LHCN-M2 (cell line): ENCODE measurements around the gene TREM2. TPM values are rescaled to one million over a fixed set of nuclear protein-coding genes. Genes with fewer than 3 reads are reported as not detected.
A peak's percentile ranks its signal among the peaks of the same experiment; 100 is the strongest.
"Not testable (repeated sequence)": the region's sequence is repeated elsewhere in the genome, so short reads cannot be mapped to it uniquely, and the experiment has no call there.

ENCODE experiments used
- DNase-seq: peaks from one replicate; pipeline ENCODE4 v3.0.0-alpha.2; 2012; ENCODE audit warnings: low read depth
- polyA plus RNA-seq: library from polyadenylated mRNA; unstranded; fragments of >200 nt; gene quantifications from one replicate; pipeline ENCODE4 v1.2.1, GENCODE V29; 2012; ENCODE audit warnings: missing spikeins
- total RNA-seq: library from RNA; depleted of rRNA; stranded (reverse); fragments of >200 nt; gene quantifications from 2 replicates; pipeline ENCODE4 v1.2.3, GENCODE V29; 2014; rRNA removed

The TREM2 gene
- total RNA-seq, result not detected in 2 replicates
- polyA plus RNA-seq, result 0.10 TPM

- no peak for DNase-seq
Observed at GRCh38 chr6:41162687-41163418, at the start of gene TREM2. TSS of gene TREM2 (minus strand) at chr6:41163116. CDS start at chr6:41163082, 34 bp downstream.

DNA sequence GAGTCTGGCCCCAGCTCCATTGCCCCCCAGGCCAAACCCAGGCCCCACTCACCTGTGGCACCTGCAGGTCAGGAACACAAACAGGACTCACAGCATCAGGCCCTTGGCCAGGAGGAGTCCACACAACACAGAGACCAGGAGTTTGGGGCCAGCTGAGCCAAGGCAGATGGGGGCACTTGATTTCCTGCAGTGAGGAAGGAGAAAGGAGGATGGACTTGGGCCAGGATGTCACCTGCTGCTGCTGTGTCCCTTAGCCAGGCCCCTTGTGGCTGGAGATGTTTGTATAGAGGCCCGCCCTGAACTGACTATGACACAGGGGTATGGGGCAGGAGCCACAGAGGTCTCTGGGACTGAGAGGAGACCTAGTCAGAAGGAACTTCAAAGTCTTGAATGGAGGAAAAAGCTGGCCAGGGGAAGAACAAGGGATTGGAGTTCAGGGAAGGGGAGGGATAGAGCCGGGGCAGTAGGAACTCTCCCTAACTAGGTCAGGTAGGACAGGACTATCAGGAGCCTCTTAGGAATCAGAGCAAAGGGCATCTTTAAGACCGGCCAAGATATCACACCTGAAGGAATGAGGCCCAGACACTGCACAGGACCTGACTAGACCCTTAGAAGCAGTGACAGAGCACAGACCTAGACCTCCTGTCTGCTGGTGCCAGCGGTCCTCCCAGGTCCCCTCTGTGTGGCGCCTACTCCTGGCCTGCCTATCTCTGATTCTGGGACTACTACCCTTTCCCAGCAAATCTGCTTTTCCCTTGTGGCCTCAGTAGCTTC, 46.8 kb upstream of the TREM2 start:
- DNase-seq, result no peak

DNA sequence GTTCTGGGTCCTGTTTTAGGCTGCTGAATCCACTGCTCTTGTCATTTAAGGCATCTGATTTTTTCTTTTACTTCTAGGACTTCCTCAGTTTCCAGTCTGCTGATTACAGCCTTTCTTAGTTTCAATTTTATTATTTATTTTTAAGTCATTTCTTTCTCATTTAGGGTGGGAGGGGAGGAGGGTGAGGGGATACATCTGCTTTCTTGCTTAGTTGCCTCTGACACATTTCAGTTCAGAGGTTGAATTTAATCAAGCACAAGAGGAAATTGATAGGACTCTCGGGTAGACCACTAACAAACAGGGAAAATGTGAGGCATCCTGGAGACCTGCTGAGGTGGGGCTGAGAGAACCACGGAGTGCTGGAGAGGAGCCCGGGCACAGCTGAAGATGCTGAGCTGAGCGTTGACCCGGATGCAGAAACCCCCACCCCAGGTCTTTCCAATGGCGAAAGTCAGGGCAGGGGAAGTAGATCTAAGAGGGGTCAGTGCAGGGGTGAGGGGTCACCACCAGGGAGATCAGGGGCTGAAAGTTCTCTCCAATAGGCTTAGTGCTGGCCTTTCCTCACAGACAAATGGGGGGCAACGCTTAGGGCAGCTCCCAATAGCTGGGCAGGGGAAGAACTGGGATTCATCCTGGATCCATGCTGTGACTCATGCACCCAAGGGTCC, 45.7 kb upstream of the TREM2 start:
- no peak for DNase-seq

DNA sequence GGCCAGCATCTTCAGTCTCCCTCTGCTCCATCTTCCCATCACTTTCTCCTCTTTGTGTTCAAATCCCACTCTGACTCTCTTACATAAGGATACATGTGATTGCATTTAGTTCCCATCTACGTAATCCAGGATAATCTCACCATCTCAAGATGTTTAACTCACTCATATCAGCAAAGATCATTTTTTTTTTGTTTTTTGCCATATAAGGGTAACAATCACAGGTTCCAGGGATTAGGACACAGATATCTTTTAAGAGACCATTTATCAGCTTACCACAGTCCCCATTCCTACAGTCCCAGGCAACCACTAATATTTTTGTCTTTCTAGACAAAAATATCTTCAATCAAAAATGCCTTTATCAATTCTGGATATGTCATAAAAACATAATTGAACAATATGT, 41.2 kb upstream of the TREM2 start:
- DNase-seq, result no peak

- no peak for DNase-seq
Observed at GRCh38 chr6:41201764-41202173, 38.9 kb upstream of the TREM2 start.

DNA sequence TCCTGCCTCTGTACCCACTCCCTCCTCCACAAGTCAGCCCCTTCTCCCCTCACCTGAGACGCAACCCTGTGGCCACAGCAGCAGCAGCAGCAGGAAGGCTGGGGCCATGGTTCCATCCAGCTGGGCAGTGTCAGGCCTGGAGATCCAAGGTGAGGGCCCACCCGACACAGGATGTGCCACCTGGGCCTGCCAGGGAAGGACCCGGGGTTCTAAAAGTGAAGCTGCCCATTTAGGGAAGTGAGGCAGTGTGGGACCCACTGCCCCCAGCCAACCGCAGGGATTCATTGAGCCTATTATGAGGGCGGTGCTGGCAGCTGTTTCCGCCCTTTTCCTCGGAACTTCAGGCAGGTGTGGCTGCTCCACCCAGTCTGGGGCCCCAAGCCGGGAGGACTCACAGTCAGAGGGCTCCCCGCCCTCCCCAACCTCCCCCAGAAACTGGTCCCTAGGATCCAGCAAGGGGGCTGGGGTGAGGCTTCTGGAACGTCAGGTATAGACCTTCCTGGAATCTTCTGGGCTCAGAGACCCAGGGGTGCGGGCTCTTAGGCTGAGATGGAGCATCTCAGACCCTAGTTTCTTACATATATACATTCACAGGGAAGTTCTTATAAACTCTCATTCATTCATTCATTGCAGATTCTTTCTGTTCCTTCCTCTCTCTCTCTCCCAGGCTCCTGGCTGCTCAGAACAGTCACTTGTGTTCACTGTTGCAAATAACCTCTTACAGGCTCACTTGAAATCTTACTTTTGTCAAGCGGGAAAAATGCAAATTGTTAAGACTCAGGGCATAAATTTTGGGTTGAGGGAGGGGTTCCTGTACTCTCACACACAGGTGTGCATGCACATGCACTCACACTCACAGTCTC, 38.2 kb upstream of the TREM2 start, which contains the start of gene TREML2:
Gene TREML2 (minus strand): TSS at position 249 of the 863 bp plus-strand sequence. CDS start 141 bp downstream, at position 108.
- DNase-seq, result no peak

- DNase-seq, result no peak
Observed at GRCh38 chr6:41200296-41200900, 37.5 kb upstream of the TREM2 start.

DNA sequence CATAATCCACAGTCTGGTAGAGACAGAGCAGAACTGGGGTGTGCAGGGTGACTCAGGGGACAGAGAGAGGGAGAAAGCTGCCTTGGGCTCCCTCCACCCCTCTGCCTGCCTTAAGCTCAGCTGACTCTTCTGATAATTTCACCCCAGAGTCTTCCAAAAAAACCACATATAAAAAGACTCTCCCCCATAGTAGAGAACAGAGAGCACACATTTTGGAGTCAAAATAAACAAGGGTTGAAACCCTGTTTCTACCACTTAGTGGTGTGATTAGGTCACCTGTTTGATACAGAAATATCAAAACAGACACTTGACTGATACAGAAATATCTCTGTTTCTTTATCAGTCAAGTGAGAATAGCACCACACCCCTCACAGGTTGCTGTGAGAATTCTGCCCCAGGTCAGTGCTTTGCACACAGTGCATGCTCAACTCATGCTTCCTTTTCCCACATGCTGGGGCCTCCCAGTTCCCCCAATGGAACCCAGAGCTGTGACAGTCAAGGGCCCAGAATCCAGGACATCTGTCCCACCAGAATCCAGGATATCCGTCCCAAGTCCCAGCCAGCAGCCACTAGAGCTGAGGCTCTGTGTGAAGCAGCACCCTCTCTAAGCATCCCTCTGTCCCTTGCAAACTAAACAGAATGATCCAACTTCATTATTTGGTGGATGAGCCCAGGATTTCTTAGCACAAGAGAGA, 36.8 kb upstream of the TREM2 start:
- DNase-seq, result no peak

GRCh38 chr6:41197234-41197633, 34.3 kb upstream of the TREM2 start:
- DNase-seq, result no peak

- DNase-seq, result no peak
Observed at GRCh38 chr6:41194386-41194785, 31.5 kb upstream of the TREM2 start.

DNA sequence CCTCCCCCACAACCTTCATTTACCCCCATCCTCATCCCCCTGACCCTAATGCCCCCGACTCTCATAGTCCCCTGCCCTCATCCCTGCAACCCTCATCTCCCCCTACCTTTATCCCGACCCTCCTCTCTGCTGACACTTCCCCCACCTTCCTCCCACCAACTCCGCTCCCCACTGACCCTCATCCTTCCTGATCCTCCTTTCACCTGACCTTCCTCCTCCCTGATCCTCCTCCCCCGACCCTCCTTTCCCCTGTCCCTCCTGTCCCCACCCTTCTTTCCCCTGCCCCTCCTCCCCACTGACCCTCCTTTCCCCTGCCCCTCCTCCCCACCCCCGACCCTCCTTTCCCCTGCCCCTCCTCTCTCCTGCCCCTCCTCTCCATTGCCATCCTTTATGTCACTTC, 31.0 kb upstream of the TREM2 start:
- DNase-seq, result no peak

GRCh38 chr6:41193171-41193734, 30.3 kb upstream of the TREM2 start:
- DNase-seq, result no peak

- peak; percentile 13 for DNase-seq
Observed at GRCh38 chr6:41191569-41191968, 28.7 kb upstream of the TREM2 start.

- no peak for DNase-seq
Observed at GRCh38 chr6:41190791-41191190, 27.9 kb upstream of the TREM2 start.

GRCh38 chr6:41189967-41190366, 27.1 kb upstream of the TREM2 start:
- DNase-seq, result no peak

DNA sequence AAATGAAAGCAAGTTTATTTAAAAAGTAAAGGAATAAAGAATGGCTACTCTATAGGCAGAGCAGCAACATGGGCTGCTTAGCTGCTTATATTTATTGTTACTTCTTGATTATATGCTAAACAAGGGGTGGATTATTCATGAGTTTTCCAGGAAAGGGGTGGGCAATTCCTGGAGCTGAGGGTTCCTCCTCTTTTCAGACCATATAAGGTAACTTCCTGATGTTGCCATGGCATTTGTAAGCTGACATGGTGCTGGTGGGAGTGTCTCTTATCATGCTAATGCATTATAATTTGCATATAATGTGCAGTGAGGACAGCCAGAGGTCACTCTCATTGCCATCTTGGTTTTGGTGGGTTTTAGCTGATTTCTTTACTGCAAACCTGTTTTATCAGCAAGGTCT, 26.1 kb upstream of the TREM2 start:
- not testable (repeated sequence) for DNase-seq

DNA sequence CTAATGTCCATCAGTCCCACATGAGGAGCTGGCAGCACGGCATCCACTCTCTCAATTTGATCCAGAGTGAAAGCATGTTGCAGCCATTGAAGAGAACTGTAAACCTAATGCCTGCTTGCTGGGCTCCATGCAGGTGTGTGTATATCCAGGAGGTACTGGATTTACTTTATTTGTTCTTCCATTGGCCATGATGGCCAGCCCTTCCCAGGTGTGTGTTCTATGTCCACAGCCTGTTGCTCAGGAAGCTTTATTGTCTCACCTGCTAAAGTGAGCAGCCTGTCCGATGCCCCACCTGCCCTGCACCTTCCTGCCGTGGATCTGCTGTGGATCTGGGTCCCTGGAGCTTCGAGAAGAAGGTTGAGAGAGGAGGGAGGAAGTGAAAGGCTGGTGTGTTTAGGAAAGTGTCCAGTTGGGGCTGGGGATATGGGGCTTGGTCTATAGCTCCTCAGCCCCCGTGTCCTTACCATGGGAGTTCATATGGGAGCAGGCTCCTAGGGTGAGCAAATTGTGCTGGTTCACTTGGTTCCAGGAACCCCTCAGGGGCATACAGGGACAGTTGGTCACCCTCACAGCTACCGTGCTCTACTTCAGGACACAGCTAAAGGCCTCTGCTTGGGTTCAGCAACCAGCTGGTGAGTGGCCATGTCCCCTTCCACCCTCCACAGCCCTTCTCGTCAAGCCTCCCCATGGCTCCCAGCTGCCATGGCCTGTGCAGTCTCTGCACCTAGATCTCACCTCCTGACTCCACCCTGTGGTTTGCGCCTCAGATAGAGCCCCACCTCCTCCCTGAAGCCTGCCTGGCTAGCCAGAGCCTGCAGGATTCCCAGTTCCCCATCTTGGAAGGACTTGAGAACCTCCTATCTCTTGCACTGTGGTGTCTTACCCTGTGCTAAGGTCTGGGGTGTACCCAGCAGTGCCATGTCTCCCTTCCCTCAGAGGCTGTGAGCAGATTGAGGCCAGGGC, 25.3 kb upstream of the TREM2 start:
- DNase-seq, result no peak

DNA sequence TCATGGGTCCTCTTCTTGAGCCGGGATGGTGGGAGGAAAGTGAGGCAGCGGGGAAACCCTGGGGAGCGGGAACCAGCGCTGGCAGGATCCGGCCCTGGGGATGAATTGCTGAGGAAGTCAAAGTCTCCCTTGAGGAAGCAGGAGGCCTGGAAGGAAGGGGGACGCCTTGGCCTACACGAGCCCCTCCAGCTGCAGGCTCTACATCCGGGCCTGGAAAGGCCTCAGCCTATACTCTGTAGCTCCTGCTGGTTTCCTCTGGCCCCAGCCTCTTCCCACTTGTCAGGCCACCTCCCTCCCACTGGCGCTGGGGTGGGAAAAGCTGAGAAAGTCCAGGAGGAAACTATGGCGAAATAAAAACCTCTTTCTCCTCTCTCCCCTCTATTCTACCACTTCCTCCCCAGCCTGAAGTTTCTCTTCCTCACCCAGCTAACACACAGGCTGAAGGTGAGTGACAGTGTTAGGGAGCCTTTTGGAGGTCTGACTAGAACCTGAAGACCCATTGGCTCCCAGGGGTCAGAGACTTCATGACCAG, 23.2 kb upstream of the TREM2 start:
- no peak for DNase-seq
